ENCODE data around the gene CRACDL.

DNA sequence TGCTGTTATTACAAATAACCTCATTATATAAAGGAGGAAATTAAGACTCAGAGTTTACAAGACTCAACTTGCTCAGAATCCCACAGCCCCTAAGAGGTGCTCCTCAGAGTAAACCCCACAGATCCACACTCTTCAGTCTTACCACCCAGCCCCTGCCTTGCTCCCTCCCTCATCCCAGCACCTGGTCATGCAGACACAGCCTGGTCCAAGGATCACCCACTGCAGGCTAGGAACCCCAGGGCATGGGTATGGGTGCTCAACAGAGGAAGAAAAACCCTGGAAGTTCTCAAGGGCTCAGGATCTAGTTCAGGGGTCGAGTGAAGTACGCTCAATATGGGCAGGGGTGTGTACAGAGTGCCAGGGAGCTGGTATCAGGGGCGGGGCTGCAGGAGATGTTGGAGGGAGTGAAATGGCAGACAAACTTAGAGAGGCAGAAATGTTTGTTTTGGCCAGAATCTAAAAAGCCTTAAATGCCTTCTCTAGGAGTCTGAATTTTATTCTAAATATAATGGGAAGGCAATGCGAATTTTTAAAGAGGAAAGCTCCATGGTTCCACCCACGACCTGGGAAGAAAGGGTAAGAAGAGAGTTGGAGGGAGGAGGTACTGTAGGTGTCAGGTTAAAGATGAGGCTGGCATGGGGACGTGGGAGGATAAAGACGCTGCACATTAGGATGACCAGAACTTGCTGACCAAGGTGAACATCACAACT lies 126.0 kb downstream of the CRACDL start:
- TF ChIP-seq, protein P1, sequence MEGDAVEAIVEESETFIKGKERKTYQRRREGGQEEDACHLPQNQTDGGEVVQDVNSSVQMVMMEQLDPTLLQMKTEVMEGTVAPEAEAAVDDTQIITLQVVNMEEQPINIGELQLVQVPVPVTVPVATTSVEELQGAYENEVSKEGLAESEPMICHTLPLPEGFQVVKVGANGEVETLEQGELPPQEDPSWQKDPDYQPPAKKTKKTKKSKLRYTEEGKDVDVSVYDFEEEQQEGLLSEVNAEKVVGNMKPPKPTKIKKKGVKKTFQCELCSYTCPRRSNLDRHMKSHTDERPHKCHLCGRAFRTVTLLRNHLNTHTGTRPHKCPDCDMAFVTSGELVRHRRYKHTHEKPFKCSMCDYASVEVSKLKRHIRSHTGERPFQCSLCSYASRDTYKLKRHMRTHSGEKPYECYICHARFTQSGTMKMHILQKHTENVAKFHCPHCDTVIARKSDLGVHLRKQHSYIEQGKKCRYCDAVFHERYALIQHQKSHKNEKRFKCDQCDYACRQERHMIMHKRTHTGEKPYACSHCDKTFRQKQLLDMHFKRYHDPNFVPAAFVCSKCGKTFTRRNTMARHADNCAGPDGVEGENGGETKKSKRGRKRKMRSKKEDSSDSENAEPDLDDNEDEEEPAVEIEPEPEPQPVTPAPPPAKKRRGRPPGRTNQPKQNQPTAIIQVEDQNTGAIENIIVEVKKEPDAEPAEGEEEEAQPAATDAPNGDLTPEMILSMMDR (IDR thresholded peaks at IDR 0.05; ENCODE audit: low read depth, low read length) = no peak
- no peak for TF ChIP-seq EZH2phosphoT487 (IDR thresholded peaks at IDR 0.05; ENCODE audit: low read depth)
